Measurements from ENCODE around the gene LRP5.
"Not testable (repeated sequence)": the region's sequence is repeated elsewhere in the genome, so short reads cannot be mapped to it uniquely, and the experiment has no call there.

DNA sequence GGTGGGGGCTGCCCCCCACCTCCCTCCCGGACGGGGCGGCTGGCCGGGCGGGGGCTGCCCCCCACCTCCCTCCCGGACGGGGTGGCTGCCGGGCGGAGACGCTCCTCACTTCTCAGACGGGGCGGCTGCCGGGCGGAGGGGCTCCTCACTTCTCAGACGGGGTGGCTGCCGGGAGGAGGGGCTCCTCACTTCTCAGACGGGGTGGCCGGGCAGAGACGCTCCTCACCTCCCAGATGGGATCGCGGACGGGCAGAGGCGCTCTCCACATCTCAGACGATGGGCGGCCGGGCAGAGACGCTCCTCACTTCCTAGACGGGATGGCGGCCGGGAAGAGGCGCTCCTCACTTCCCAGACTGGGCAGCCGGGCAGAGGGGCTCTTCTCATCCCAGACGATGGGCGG, 163.2 kb downstream of the LRP5 start:
- TF ChIP-seq, protein P1, sequence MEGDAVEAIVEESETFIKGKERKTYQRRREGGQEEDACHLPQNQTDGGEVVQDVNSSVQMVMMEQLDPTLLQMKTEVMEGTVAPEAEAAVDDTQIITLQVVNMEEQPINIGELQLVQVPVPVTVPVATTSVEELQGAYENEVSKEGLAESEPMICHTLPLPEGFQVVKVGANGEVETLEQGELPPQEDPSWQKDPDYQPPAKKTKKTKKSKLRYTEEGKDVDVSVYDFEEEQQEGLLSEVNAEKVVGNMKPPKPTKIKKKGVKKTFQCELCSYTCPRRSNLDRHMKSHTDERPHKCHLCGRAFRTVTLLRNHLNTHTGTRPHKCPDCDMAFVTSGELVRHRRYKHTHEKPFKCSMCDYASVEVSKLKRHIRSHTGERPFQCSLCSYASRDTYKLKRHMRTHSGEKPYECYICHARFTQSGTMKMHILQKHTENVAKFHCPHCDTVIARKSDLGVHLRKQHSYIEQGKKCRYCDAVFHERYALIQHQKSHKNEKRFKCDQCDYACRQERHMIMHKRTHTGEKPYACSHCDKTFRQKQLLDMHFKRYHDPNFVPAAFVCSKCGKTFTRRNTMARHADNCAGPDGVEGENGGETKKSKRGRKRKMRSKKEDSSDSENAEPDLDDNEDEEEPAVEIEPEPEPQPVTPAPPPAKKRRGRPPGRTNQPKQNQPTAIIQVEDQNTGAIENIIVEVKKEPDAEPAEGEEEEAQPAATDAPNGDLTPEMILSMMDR (IDR thresholded peaks at IDR 0.05), result not testable (repeated sequence)
- TF ChIP-seq POLR2A, POLR2AphosphoS5 (IDR thresholded peaks at IDR 0.05): not testable (repeated sequence)
